ENCODE data around the gene KIF26B.

DNA sequence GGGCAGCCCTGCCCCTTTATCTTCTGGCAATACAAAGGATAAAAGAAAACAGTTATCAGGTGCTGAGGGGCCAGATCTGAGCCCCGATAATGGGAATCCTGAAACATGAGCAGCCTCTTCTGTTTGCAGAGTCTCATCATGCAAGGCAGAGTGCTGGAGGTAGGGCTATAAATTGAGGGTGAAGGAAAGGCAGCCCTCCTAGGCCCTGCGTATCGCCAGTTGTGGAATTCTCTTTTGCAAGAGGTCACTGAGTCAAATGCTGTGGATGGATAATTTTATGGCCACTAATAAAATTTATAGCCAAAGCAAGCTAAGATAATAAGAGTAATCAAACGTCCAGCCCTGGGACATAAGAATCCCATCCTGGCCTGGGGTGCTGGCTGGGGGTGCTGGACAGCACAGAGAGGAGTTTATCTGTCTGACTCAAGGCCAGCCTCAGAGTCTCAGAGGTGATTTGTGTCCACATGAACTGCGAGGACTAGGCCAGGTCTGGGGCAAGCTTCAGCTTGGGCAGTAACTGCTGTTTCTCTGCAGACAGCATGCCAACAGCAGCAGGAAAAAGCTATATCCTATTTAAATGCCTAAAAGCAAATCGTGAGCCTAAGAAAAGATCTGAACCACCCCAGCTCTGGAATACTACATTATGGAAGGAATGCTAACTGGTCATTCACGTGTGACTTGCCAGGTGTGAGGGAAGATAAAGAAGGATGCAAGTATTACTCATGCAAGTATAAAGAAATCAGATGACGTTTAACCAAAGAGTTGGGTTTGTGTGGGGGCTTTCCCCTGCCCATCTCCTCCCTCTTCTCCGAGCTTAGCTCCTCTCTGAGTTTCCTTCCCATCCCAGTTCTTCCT is 254.8 kb downstream of the KIF26B start:
- TF ChIP-seq, protein P1, sequence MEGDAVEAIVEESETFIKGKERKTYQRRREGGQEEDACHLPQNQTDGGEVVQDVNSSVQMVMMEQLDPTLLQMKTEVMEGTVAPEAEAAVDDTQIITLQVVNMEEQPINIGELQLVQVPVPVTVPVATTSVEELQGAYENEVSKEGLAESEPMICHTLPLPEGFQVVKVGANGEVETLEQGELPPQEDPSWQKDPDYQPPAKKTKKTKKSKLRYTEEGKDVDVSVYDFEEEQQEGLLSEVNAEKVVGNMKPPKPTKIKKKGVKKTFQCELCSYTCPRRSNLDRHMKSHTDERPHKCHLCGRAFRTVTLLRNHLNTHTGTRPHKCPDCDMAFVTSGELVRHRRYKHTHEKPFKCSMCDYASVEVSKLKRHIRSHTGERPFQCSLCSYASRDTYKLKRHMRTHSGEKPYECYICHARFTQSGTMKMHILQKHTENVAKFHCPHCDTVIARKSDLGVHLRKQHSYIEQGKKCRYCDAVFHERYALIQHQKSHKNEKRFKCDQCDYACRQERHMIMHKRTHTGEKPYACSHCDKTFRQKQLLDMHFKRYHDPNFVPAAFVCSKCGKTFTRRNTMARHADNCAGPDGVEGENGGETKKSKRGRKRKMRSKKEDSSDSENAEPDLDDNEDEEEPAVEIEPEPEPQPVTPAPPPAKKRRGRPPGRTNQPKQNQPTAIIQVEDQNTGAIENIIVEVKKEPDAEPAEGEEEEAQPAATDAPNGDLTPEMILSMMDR (IDR thresholded peaks at IDR 0.05; ENCODE audit: low read length): no peak
- no peak for TF ChIP-seq EZH2phosphoT487 (IDR thresholded peaks at IDR 0.05; ENCODE audit: low read length)

Measured in MM.1S (cell line).